K562 (cell line): ENCODE results near the gene DYNC2LI1. TPM values are rescaled to one million over a fixed set of nuclear protein-coding genes. Genes with fewer than 3 reads are reported as not detected.

ENCODE experiments used
- ATAC-seq: fragments of 200-7000 bp; cut with Tn5 transposase; 3 replicates; pipeline ENCODE4 v1.9.1; 2020; ENCODE audit warnings: moderate library complexity
- BruUV-seq: library from RNA; stranded (reverse); fragments of 400-500 nt; replicated peaks from 2 replicates; lab custom pipeline; 2021; lab: Mats Ljungman, UMichigan
- CTCF ChIA-PET: fragments of 300-600 bp; formaldehyde crosslinking; extraction: SDS; loops from one replicate; lab custom pipeline; 2021; ENCODE audit warnings: low intra/inter-chr PET ratio; lab: Yijun Ruan, JAX
- POLR2A ChIA-PET: fragments of 300-600, 350-650 bp; sonication (Branson Sonifier 250); formaldehyde crosslinking; extraction: SDS; loops from one replicate; lab custom pipeline; 2021; ENCODE audit warnings: antibody characterized with exemption, inconsistent platforms; lab: Yijun Ruan, JAX
- DNase-seq, 4 experiments: peaks; one replicate each; pipeline versions ENCODE4 v3.0.0 to v3.0.0-alpha.2; 2011 to 2018; ENCODE audit warnings: low spot score in 3 of 4, mixed read lengths in 3 of 4; ENCODE audit errors: extremely low read depth in 1 of 4
- FAIRE-seq: peaks from 2 replicates; lab custom pipeline; 2011; peaks lifted over from hg19 to GRCh38; lab: Jason Lieb, UNC
- H2AFZ ChIP-seq: 2 replicates; pipeline ENCODE4 v1.6.0; 2011; ENCODE audit warnings: low read depth, low read length, control low read depth, inconsistent platforms
- H3K27ac ChIP-seq: fragments of 200-600 bp; 3 replicates; pipeline ENCODE4 v1.8.0; 2011; ENCODE audit warnings: low read depth, mild to moderate bottlenecking, control low read depth, inconsistent platforms, low read length, moderate library complexity, mixed read lengths; ENCODE audit errors: extremely low read depth
- H3K27me3 ChIP-seq, 2 experiments: fragments of 300-600 bp in 1 of 2; 2 replicates in 1 of 2; 3 replicates in 1 of 2; pipeline versions ENCODE4 v1.6.0 to v1.8.0; 2011; ENCODE audit warnings: inconsistent platforms in 2 of 2, low read length in 2 of 2, mild to moderate bottlenecking in 1 of 2, mixed read lengths in 1 of 2, moderate library complexity in 1 of 2; ENCODE audit not compliant: control insufficient read depth in 2 of 2, insufficient read depth in 2 of 2
- H3K36me3 ChIP-seq: fragments of 300-600 bp; 3 replicates; pipeline ENCODE4 v1.8.0; 2011; ENCODE audit warnings: mild to moderate bottlenecking, low read length, inconsistent platforms; ENCODE audit not compliant: control insufficient read depth, insufficient read depth
- H3K4me1 ChIP-seq, 2 experiments: fragments of 200-600 bp in 1 of 2; replicated peaks in 1 of 2; 2 replicates in 1 of 2; 3 replicates in 1 of 2; pipeline versions ENCODE4 v1.5.1 to v1.8.0; 2011; ENCODE audit warnings: inconsistent platforms in 2 of 2, low read length in 2 of 2, mild to moderate bottlenecking in 1 of 2, mixed read lengths in 1 of 2, moderate library complexity in 1 of 2; ENCODE audit not compliant: control insufficient read depth in 2 of 2, insufficient read depth in 2 of 2
- H3K4me2 ChIP-seq: 2 replicates; pipeline ENCODE4 v1.6.1; 2011; ENCODE audit warnings: low read length, control low read depth, inconsistent platforms, mixed read lengths; ENCODE audit not compliant: insufficient read depth
- H3K4me3 ChIP-seq: fragments of 200-600 bp; sonication (generic), shearing (Covaris generic); 2 replicates; pipeline ENCODE4 v1.5.1; 2016; ENCODE audit warnings: control low read depth, inconsistent platforms
- H3K79me2 ChIP-seq: fragments of 200-600 bp; 3 replicates; pipeline ENCODE4 v1.8.0; 2011; ENCODE audit warnings: low read length, inconsistent platforms; ENCODE audit not compliant: control insufficient read depth, insufficient read depth
- H3K9ac ChIP-seq, 2 experiments: 2 replicates each; pipeline versions ENCODE4 v1.6.0 to v1.6.1; 2011; ENCODE audit warnings: low read depth in 2 of 2, low read length in 2 of 2, control low read depth in 1 of 2, inconsistent platforms in 1 of 2, mild to moderate bottlenecking in 1 of 2, mixed read lengths in 1 of 2; ENCODE audit not compliant: insufficient read depth in 1 of 2
- H3K9me1 ChIP-seq: one replicate; pipeline ENCODE4 v1.6.0; 2011; ENCODE audit warnings: inconsistent platforms, mild to moderate bottlenecking, low read length, moderate library complexity; ENCODE audit not compliant: control insufficient read depth, insufficient read depth
- H3K9me3 ChIP-seq: replicated peaks from 2 replicates; pipeline ENCODE4 v1.5.1; 2011; ENCODE audit warnings: low read depth, low read length, inconsistent platforms; ENCODE audit not compliant: control insufficient read depth, insufficient read depth
- H4K20me1 ChIP-seq: replicated peaks from 2 replicates; pipeline ENCODE4 v1.6.1; 2011; ENCODE audit warnings: low read length, inconsistent platforms, mixed read lengths; ENCODE audit not compliant: control insufficient read depth, insufficient read depth
- BDP1 ChIP-seq: IDR thresholded peaks from 3 replicates; pipeline ENCODE4 v1.6.1; 2011; ENCODE audit not compliant: insufficient read length, insufficient read depth
- CHD2 ChIP-seq: IDR thresholded peaks from 2 replicates; pipeline ENCODE4 v1.6.1; 2011; ENCODE audit warnings: low read depth, low read length
- ETS1 ChIP-seq: conservative IDR thresholded peaks from 2 replicates; pipeline ENCODE4 v1.6.1; 2011; ENCODE audit warnings: low read depth, mild to moderate bottlenecking, low read length; ENCODE audit not compliant: control insufficient read depth
- ETV5 ChIP-seq: sonication (generic); formaldehyde crosslinking; IDR thresholded peaks from 2 replicates; pipeline ENCODE4 v1.4.0; 2020; ENCODE audit warnings: low read depth, mild to moderate bottlenecking, missing genetic modification reagents
- FOXJ2 ChIP-seq: fragments of 200-800 bp; sonication (Bioruptor generic); IDR thresholded peaks from 2 replicates; pipeline ENCODE4 v1.6.1; 2016; ENCODE audit warnings: missing genetic modification characterization, missing compliant biosample characterization
- FOXK2 ChIP-seq, 2 experiments: fragments of 450-650 bp; IDR thresholded peaks in 1 of 2; conservative IDR thresholded peaks in 1 of 2; 2 replicates each; pipeline ENCODE4 v1.6.1; 2016; ENCODE audit warnings: low read depth in 2 of 2, mild to moderate bottlenecking in 1 of 2
- GTF2E2 ChIP-seq: fragments of 200-800 bp; sonication (Bioruptor generic); IDR thresholded peaks from 2 replicates; pipeline ENCODE4 v1.6.1; 2016; ENCODE audit warnings: missing genetic modification characterization, missing compliant biosample characterization
- HMBOX1 ChIP-seq: sonication (generic); IDR thresholded peaks from 2 replicates; pipeline ENCODE4 v1.6.1; 2016
- MAX ChIP-seq: sonication (generic); formaldehyde crosslinking; IDR thresholded peaks from 2 replicates; pipeline ENCODE4 v1.9.0; 2022; ENCODE audit warnings: mild to moderate bottlenecking, missing genetic modification reagents
- NR1H2 ChIP-seq: sonication (generic); formaldehyde crosslinking; IDR thresholded peaks from 2 replicates; pipeline ENCODE4 v1.4.0; 2020; ENCODE audit warnings: mild to moderate bottlenecking, missing genetic modification reagents
- TAF15 ChIP-seq: fragments of 200-400 bp; formaldehyde crosslinking; IDR thresholded peaks from 2 replicates; pipeline ENCODE4 v1.6.1; 2017; ENCODE audit warnings: mild to moderate bottlenecking, low read depth, low read length, moderate library complexity
- TEAD2 ChIP-seq: fragments of 450-650 bp; IDR thresholded peaks from 2 replicates; pipeline ENCODE4 v1.6.1; 2016; ENCODE audit warnings: missing genetic modification characterization, control low read depth, missing compliant biosample characterization
- ZBTB9 ChIP-seq: fragments of 450-650 bp; formaldehyde crosslinking; IDR thresholded peaks from 2 replicates; pipeline ENCODE4 v1.4.0; 2020; ENCODE audit warnings: mild to moderate bottlenecking, moderate library complexity
- WGBS: fragments of 100-300 bp; shearing (Covaris generic); methylation state at CpG from one replicate; pipeline ENCODE4 v1.1.6; 2016; ENCODE audit warnings: low coverage, mixed read lengths; ENCODE audit not compliant: insufficient coverage; ENCODE audit errors: missing lambda C conversion rate; 5-methylcytosine and 5-hydroxymethylcytosine counted together
- in situ Hi-C: fragments of 300-500 bp; cut with MboI; formaldehyde crosslinking; loops from 4 replicates; pipeline ENCODE4 v1.15.0; 2018; ENCODE audit warnings: inconsistent platforms, mixed read lengths
- intact Hi-C: fragments of 100-400 bp; cut with micrococcal nuclease; formaldehyde crosslinking; loops from 2 replicates; pipeline ENCODE4 v1.14.2; 2022
- polyA plus RNA-seq, 8 experiments: library from polyadenylated mRNA; depleted of rRNA in 4 of 8; stranded (reverse) in 5 of 8; unstranded in 3 of 8; fragments of >200 nt; fragmentation: Nextera tagmentation in 2 of 8; fragmentation: Illumina TruSeq in 1 of 8; extraction: Ambion mirVana in 2 of 8; extraction: Trizol in 1 of 8; gene quantifications; 2 replicates each; pipeline versions ENCODE4 v1.2.1 to v1.2.3, GENCODE V29; 2011 to 2014; ENCODE audit warnings: inconsistent platforms in 1 of 8, missing spikeins in 1 of 8
- total RNA-seq, 7 experiments: library from RNA; depleted of rRNA in 6 of 7; stranded (reverse); fragments of >200 nt in 6 of 7; fragmentation: Illumina TruSeq in 2 of 7; extraction: Trizol in 2 of 7; gene quantifications; 2 replicates each; pipeline versions ENCODE4 v1.2.1 to v1.2.3, GENCODE V29; 2011 to 2021; ENCODE audit warnings: low replicate concordance in 1 of 7

DYNC2LI1 gene
- total and polyA plus RNA-seq, 9 of the 15 experiments (the other 6 are each of a cell fraction or from before 2014, with no cell fraction given): 12.5 to 42.2 (median 25.8) TPM

GRCh38 chr2:43824951-43825493 is 51.2 kb downstream of the DYNC2LI1 start:
- H3K36me3 ChIP-seq: no peaks in the 10 kb centered on the region
- no peak overlapping the region for H3K4me2 ChIP-seq
- H3K4me1 ChIP-seq: no peaks in the 10 kb centered on the region
- CTCF ChIA-PET: no interaction called here
- ATAC-seq (no peak), DNase-seq (no peak)
- POLR2A ChIA-PET: interaction anchor here (0.6 to 1.5 kb wide), 3 partner anchors 11 to 21 kb away, joined by 3 to 6 read pairs (median 3); no protein-coding TSS in a partner anchor
- H3K9ac ChIP-seq: no peak overlapping the region
- peaks cover 13 to 33% of the 10 kb centered on the region in 2 experiments; a peak in 4 of 5 replicates for H3K27me3 ChIP-seq
- 24% methylated on average over 12 of the region's 12 CpGs for WGBS
- H3K9me3 ChIP-seq: no peaks in the 10 kb centered on the region
- H2AFZ ChIP-seq: no peak overlapping the region
- intact Hi-C loops (no loop called here), in situ Hi-C loops (no loop called here)
- no peak overlapping the region for H3K27ac ChIP-seq
- TF ChIP-seq ZBTB9 (CRISPR knock-in tag) (no peak), BDP1 (no peak), GTF2E2 (no peak), FOXK2 (conservative IDR thresholded peaks at IDR 0.05 in 1 of 2, IDR thresholded peaks at IDR 0.05 in 1 of 2; ENCODE audit: low read depth in 2 of 2) (no peak), TEAD2 (no peak), MAX (CRISPR knock-in tag) (no peak), ETV5 (CRISPR knock-in tag) (no peak), FOXJ2 (tag) (no peak), TAF15 (no peak), HMBOX1 (no peak), ETS1 (no peak), CHD2 (no peak), NR1H2 (CRISPR knock-in tag) (no peak)
- TF ChIP-seq, all 486 proteins: peak for 0
- Histone ChIP-seq H3K79me2 (no peaks in the 10 kb centered on the region), H4K20me1 (no peaks in the 10 kb centered on the region; the same call in 1 of the 2 replicates), H3K9me1 (no peaks in the 10 kb centered on the region), H3K4me3 (no peak overlapping the region)
- BruUV-seq: no TSS peak
- FAIRE-seq: no peak
